NK-92 treated with Interleukin-12 subunit alpha and Interleukin-12 subunit beta, amount 100 ng/mL, for 24 hours (cell line): Measurements from ENCODE around the gene TMEM185A.
"Not testable (repeated sequence)": the region's sequence is repeated elsewhere in the genome, so short reads cannot be mapped to it uniquely, and the experiment has no call there.

Source experiments
- DNase-seq: peaks from one replicate; lab custom pipeline; 2025; lab: John Stamatoyannopoulos, UW

TMEM185A gene

DNA sequence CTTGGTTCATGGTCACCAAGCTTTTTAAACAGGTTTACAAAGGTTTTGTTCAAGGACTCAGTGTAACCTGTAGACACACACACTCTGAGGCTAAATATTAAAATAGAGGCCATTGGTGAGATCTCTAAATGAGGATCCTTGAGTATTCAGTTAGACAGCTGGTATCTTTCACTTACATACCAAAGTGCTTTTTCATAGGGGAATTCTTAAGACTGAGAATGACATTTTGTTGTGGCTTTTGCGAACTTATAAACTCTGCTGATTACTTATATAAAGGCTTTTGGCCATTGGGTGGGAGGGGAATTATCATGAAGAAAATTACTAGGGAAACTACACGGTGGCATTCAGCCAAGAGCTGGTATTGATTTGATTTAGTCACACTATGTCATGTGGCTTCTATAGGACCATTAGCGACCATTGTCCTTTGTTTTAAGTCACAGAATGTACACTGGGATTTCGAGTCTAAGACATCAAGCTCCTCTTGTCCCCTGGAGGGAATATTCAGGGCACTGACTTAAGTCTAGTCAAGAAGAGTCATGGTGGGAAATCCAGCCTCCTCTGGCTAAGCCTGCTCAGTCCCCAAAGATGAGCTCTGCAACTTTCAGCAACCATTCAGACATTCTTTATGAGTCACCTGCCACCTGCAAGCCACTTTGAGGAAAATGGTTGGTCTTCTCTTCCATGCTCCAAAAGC, 80.2 kb downstream of the TMEM185A start:
- DNase-seq, result not testable (repeated sequence)

GRCh38 chrX:149550454-149550853, 81.1 kb downstream of the TMEM185A start:
- not testable (repeated sequence) for DNase-seq

GRCh38 chrX:149549701-149550100, 81.9 kb downstream of the TMEM185A start, which contains the start of gene HSFX3:
TSS of gene HSFX3 (minus strand) at chrX:149549924. CDS start at chrX:149549852, 72 bp downstream.
- not testable (repeated sequence) for DNase-seq

GRCh38 chrX:149547782-149548181, 83.8 kb downstream of the TMEM185A start:
- not testable (repeated sequence) for DNase-seq

- DNase-seq, result not testable (repeated sequence)
Measured at GRCh38 chrX:149546962-149547361, 84.6 kb downstream of the TMEM185A start.
